ENCODE results near the gene ERBB4.

Gene ERBB4

GRCh38 chr2:211426240-211426639, 1112.4 kb downstream of the ERBB4 start:
- Histone ChIP-seq H3K4me3 (ENCODE audit: low read length in 2 of 2) (no peak overlapping the region), H3K27ac (ENCODE audit: low read depth in 2 of 2, low read length in 2 of 2) (no peak overlapping the region), H3K9me3 (ENCODE audit: control insufficient read depth in 2 of 2, low read length in 2 of 2) (no peaks in the 10 kb centered on the region)

DNA sequence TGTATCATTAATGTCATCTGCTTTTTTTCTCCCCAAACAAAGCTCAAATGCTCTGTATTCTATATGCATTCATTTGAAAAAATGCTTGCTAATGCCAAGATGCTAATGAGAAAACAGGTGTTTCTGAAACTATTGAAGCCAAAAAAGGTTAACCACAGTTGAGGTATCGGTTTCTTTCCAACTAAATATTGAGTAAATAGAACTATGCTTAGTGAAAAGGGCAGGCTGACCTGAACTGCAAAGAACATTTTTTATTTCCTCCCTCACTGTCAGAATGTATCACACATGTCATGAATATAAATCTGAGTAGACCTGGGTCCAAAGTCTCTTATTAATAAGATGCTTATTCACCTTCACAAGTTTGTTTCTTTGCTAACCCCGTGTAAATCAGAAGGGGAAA, 1115.6 kb downstream of the ERBB4 start:
- H3K4me3 ChIP-seq (ENCODE audit: low read length in 2 of 2) = no peak overlapping the region
- H3K4me1 ChIP-seq (ENCODE audit: control insufficient read depth in 2 of 2, insufficient read depth in 2 of 2, low read length in 2 of 2) = no peaks in the 10 kb centered on the region
- H3K9ac ChIP-seq (ENCODE audit: low read depth in 1 of 2, low read length in 2 of 2) = no peak overlapping the region
- H3K36me3 ChIP-seq (ENCODE audit: control insufficient read depth in 2 of 2, insufficient read depth in 2 of 2, low read length in 2 of 2) = no peaks in the 10 kb centered on the region
- no peaks in the 10 kb centered on the region for H3K9me3 ChIP-seq (ENCODE audit: control insufficient read depth in 2 of 2, low read length in 2 of 2)
- H3K27me3 ChIP-seq (ENCODE audit: control insufficient read depth in 2 of 2, insufficient read depth in 2 of 2, low read length in 2 of 2) = no peaks in the 10 kb centered on the region
- H3K27ac ChIP-seq (ENCODE audit: low read depth in 2 of 2, low read length in 2 of 2) = no peak overlapping the region

More at GRCh38 chr2:211426240-211426639, 1112.4 kb downstream of the ERBB4 start:
- no peak overlapping the region for H3K9ac ChIP-seq (ENCODE audit: low read depth in 1 of 2, low read length in 2 of 2)
- H3K36me3 ChIP-seq (ENCODE audit: control insufficient read depth in 2 of 2, insufficient read depth in 2 of 2, low read length in 2 of 2) = no peaks in the 10 kb centered on the region
- H3K4me1 ChIP-seq (ENCODE audit: control insufficient read depth in 2 of 2, insufficient read depth in 2 of 2, low read length in 2 of 2) = no peaks in the 10 kb centered on the region
- no peaks in the 10 kb centered on the region for H3K27me3 ChIP-seq (ENCODE audit: control insufficient read depth in 2 of 2, insufficient read depth in 2 of 2, low read length in 2 of 2)

DNA sequence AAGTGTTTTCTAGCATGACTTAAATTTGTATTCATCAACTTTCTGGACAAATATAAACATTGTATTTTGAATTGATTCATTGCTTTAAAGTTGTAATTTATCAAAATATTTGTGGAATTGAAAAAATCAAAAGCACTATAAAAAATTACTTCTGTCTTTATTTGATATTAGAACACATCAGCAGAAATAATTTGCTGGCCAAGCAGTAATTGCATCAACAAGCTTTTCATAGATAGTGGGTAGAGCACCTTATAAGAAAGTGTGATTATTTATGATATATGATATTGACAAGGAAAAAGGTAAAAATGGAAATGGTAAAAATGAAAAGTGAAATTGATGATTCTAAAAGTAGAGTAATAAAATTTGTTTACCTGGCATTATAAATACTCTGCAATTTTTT, 1121.1 kb downstream of the ERBB4 start:
- Histone ChIP-seq H3K4me3 (ENCODE audit: low read length in 2 of 2) (no peak overlapping the region), H3K9ac (ENCODE audit: low read depth in 1 of 2, low read length in 2 of 2) (no peak overlapping the region), H3K27ac (ENCODE audit: low read depth in 2 of 2, low read length in 2 of 2) (no peak overlapping the region), H3K36me3 (ENCODE audit: control insufficient read depth in 2 of 2, insufficient read depth in 2 of 2, low read length in 2 of 2) (no peaks in the 10 kb centered on the region), H3K9me3 (ENCODE audit: control insufficient read depth in 2 of 2, low read length in 2 of 2) (no peaks in the 10 kb centered on the region), H3K27me3 (ENCODE audit: control insufficient read depth in 2 of 2, insufficient read depth in 2 of 2, low read length in 2 of 2) (no peaks in the 10 kb centered on the region), H3K4me1 (ENCODE audit: control insufficient read depth in 2 of 2, insufficient read depth in 2 of 2, low read length in 2 of 2) (no peaks in the 10 kb centered on the region)

DNA sequence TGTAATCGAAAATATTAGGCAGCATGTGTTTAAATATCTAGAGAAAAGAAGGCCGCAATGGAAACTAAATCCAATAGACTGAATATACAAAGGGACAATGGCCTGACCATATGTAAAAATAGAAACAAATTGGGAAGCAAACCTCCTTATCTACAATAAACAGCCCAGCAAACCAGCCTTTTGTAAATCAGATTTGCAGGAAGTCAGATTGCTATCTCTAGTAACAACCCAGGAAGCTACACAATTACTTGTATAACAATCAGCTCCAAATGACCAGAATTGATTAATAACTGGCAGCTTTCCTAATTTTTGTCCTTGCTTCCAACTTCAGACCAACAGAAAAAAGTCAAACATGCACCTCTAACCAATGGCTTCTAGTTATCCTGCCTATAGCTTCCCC, 1122.2 kb downstream of the ERBB4 start:
- Histone ChIP-seq H3K27ac (ENCODE audit: low read depth in 2 of 2, low read length in 2 of 2) (no peak overlapping the region), H3K4me3 (ENCODE audit: low read length in 2 of 2) (no peak overlapping the region), H3K9ac (ENCODE audit: low read depth in 1 of 2, low read length in 2 of 2) (no peak overlapping the region), H3K27me3 (ENCODE audit: control insufficient read depth in 2 of 2, insufficient read depth in 2 of 2, low read length in 2 of 2) (no peaks in the 10 kb centered on the region), H3K4me1 (ENCODE audit: control insufficient read depth in 2 of 2, insufficient read depth in 2 of 2, low read length in 2 of 2) (no peaks in the 10 kb centered on the region), H3K36me3 (ENCODE audit: control insufficient read depth in 2 of 2, insufficient read depth in 2 of 2, low read length in 2 of 2) (no peaks in the 10 kb centered on the region), H3K9me3 (ENCODE audit: control insufficient read depth in 2 of 2, low read length in 2 of 2) (no peaks in the 10 kb centered on the region)

GRCh38 chr2:211413746-211414145, 1124.9 kb downstream of the ERBB4 start:
- no peaks in the 10 kb centered on the region for H3K4me1 ChIP-seq (ENCODE audit: control insufficient read depth in 2 of 2, insufficient read depth in 2 of 2, low read length in 2 of 2)
- H3K9me3 ChIP-seq (ENCODE audit: control insufficient read depth in 2 of 2, low read length in 2 of 2) = no peaks in the 10 kb centered on the region
- no peaks in the 10 kb centered on the region for H3K27me3 ChIP-seq (ENCODE audit: control insufficient read depth in 2 of 2, insufficient read depth in 2 of 2, low read length in 2 of 2)
- no peak overlapping the region for H3K4me3 ChIP-seq (ENCODE audit: low read length in 2 of 2)
- no peak overlapping the region for H3K27ac ChIP-seq (ENCODE audit: low read depth in 2 of 2, low read length in 2 of 2)
- H3K36me3 ChIP-seq (ENCODE audit: control insufficient read depth in 2 of 2, insufficient read depth in 2 of 2, low read length in 2 of 2) = no peaks in the 10 kb centered on the region
- no peak overlapping the region for H3K9ac ChIP-seq (ENCODE audit: low read depth in 1 of 2, low read length in 2 of 2)

GRCh38 chr2:211408483-211408891, 1130.1 kb downstream of the ERBB4 start:
- Histone ChIP-seq H3K27me3 (ENCODE audit: control insufficient read depth in 2 of 2, insufficient read depth in 2 of 2, low read length in 2 of 2) (no peaks in the 10 kb centered on the region), H3K9me3 (ENCODE audit: control insufficient read depth in 2 of 2, low read length in 2 of 2) (no peaks in the 10 kb centered on the region), H3K4me1 (ENCODE audit: control insufficient read depth in 2 of 2, insufficient read depth in 2 of 2, low read length in 2 of 2) (no peaks in the 10 kb centered on the region), H3K36me3 (ENCODE audit: control insufficient read depth in 2 of 2, insufficient read depth in 2 of 2, low read length in 2 of 2) (no peaks in the 10 kb centered on the region), H3K4me3 (ENCODE audit: low read length in 2 of 2) (no peak overlapping the region), H3K27ac (ENCODE audit: low read depth in 2 of 2, low read length in 2 of 2) (no peak overlapping the region), H3K9ac (ENCODE audit: low read depth in 1 of 2, low read length in 2 of 2) (no peak overlapping the region)

GRCh38 chr2:211407076-211407475, 1131.5 kb downstream of the ERBB4 start:
- Histone ChIP-seq H3K27me3 (ENCODE audit: control insufficient read depth in 2 of 2, insufficient read depth in 2 of 2, low read length in 2 of 2) (no peaks in the 10 kb centered on the region), H3K27ac (ENCODE audit: low read depth in 2 of 2, low read length in 2 of 2) (no peak overlapping the region), H3K9ac (ENCODE audit: low read depth in 1 of 2, low read length in 2 of 2) (no peak overlapping the region), H3K9me3 (ENCODE audit: control insufficient read depth in 2 of 2, low read length in 2 of 2) (no peaks in the 10 kb centered on the region), H3K36me3 (ENCODE audit: control insufficient read depth in 2 of 2, insufficient read depth in 2 of 2, low read length in 2 of 2) (no peaks in the 10 kb centered on the region), H3K4me3 (ENCODE audit: low read length in 2 of 2) (no peak overlapping the region), H3K4me1 (ENCODE audit: control insufficient read depth in 2 of 2, insufficient read depth in 2 of 2, low read length in 2 of 2) (no peaks in the 10 kb centered on the region)

DNA sequence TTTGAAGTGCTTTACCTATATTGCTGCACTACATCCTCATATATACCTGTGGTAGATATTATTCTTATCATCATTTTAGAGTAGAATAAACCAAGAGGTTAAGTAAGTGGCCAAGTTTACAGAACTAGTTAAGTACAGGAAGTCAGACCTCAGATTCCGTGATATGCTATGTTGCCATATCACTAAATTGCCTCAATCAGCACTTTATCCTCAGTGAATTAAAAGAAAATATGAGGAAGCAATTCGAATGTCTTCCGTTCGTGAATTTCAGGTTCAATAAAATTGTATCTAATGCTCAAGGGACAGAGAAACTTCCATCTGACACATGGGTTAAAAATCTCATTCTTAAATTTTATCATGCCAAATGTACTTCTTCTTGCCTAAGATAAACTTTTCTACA, 1133.6 kb downstream of the ERBB4 start:
- no peaks in the 10 kb centered on the region for H3K9me3 ChIP-seq (ENCODE audit: control insufficient read depth in 2 of 2, low read length in 2 of 2)
- no peak overlapping the region for H3K4me3 ChIP-seq (ENCODE audit: low read length in 2 of 2)
- no peaks in the 10 kb centered on the region for H3K27me3 ChIP-seq (ENCODE audit: control insufficient read depth in 2 of 2, insufficient read depth in 2 of 2, low read length in 2 of 2)
- no peak overlapping the region for H3K9ac ChIP-seq (ENCODE audit: low read depth in 1 of 2, low read length in 2 of 2)
- no peaks in the 10 kb centered on the region for H3K36me3 ChIP-seq (ENCODE audit: control insufficient read depth in 2 of 2, insufficient read depth in 2 of 2, low read length in 2 of 2)
- H3K4me1 ChIP-seq (ENCODE audit: control insufficient read depth in 2 of 2, insufficient read depth in 2 of 2, low read length in 2 of 2) = no peaks in the 10 kb centered on the region
- no peak overlapping the region for H3K27ac ChIP-seq (ENCODE audit: low read depth in 2 of 2, low read length in 2 of 2)

DNA sequence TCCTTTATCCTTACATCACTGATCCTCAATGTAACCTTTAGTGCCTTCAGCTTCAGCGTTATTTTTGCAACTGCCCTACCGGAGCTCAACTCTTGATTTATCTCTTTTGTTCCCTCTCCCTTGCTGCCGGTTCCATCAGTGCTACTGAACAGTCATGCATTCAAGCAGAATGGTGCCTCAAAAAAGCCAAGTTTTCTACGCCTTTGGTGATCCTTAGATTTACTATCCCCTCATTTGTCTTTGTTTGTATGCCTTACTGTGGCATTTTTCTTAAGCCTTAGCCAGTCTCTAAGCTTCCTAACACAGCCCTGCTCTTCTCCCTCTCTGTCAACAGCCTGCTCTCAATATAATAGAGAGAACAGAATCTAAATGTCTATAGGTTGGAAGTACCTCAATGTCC, 1134.5 kb downstream of the ERBB4 start:
- Histone ChIP-seq H3K9ac (ENCODE audit: low read depth in 1 of 2, low read length in 2 of 2) (no peak overlapping the region), H3K27me3 (ENCODE audit: control insufficient read depth in 2 of 2, insufficient read depth in 2 of 2, low read length in 2 of 2) (no peaks in the 10 kb centered on the region), H3K27ac (ENCODE audit: low read depth in 2 of 2, low read length in 2 of 2) (no peak overlapping the region), H3K4me1 (ENCODE audit: control insufficient read depth in 2 of 2, insufficient read depth in 2 of 2, low read length in 2 of 2) (no peaks in the 10 kb centered on the region), H3K4me3 (ENCODE audit: low read length in 2 of 2) (no peak overlapping the region), H3K36me3 (ENCODE audit: control insufficient read depth in 2 of 2, insufficient read depth in 2 of 2, low read length in 2 of 2) (no peaks in the 10 kb centered on the region), H3K9me3 (ENCODE audit: control insufficient read depth in 2 of 2, low read length in 2 of 2) (no peaks in the 10 kb centered on the region)

DNA sequence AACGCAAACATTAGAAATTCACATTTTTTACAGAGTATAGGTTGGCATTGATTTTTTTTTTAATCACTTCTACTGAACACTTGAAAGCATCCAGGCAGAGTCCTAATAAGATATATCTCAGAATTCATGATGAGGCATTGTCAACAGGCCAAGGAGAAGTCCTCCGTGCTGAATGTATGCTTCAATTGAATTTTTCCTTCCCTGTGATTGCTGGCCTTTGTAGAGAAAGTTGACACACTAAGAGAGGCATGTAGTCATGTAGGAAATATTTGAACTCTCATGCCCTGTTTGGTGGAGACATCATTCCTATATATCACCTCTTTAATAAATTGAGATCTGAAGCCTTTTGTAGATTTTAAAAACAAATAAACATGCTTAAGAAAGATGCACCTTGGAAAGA, 1137.3 kb downstream of the ERBB4 start:
- Histone ChIP-seq H3K36me3 (ENCODE audit: control insufficient read depth in 2 of 2, insufficient read depth in 2 of 2, low read length in 2 of 2) (no peaks in the 10 kb centered on the region), H3K4me1 (ENCODE audit: control insufficient read depth in 2 of 2, insufficient read depth in 2 of 2, low read length in 2 of 2) (no peaks in the 10 kb centered on the region), H3K9ac (ENCODE audit: low read depth in 1 of 2, low read length in 2 of 2) (no peak overlapping the region), H3K27me3 (ENCODE audit: control insufficient read depth in 2 of 2, insufficient read depth in 2 of 2, low read length in 2 of 2) (no peaks in the 10 kb centered on the region), H3K9me3 (ENCODE audit: control insufficient read depth in 2 of 2, low read length in 2 of 2) (no peaks in the 10 kb centered on the region), H3K4me3 (ENCODE audit: low read length in 2 of 2) (no peak overlapping the region), H3K27ac (ENCODE audit: low read depth in 2 of 2, low read length in 2 of 2) (no peak overlapping the region)

DNA sequence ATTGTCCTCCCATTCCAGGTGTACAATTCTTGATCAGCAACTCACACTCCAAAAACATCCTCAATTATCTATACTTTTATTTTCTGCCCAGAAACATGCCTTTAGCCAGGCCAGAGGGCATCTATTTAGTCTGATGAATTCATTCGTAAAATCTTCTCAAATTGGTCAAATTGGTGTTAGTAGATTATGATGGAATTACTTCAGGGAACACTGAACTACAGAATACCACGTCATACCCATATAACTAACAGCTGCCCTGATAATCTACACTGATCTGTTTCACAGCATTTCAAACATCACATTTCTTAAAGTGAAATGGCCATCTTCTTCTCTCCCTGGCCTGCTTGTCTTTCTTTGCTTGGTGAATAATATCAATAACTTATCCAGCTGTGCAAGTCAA, 1140.8 kb downstream of the ERBB4 start:
- H3K27ac ChIP-seq (ENCODE audit: low read depth in 2 of 2, low read length in 2 of 2) = no peak overlapping the region
- H3K4me3 ChIP-seq (ENCODE audit: low read length in 2 of 2) = no peak overlapping the region
- no peaks in the 10 kb centered on the region for H3K9me3 ChIP-seq (ENCODE audit: control insufficient read depth in 2 of 2, low read length in 2 of 2)
- no peaks in the 10 kb centered on the region for H3K4me1 ChIP-seq (ENCODE audit: control insufficient read depth in 2 of 2, insufficient read depth in 2 of 2, low read length in 2 of 2)
- no peak overlapping the region for H3K9ac ChIP-seq (ENCODE audit: low read depth in 1 of 2, low read length in 2 of 2)
- H3K27me3 ChIP-seq (ENCODE audit: control insufficient read depth in 2 of 2, insufficient read depth in 2 of 2, low read length in 2 of 2) = no peaks in the 10 kb centered on the region
- no peaks in the 10 kb centered on the region for H3K36me3 ChIP-seq (ENCODE audit: control insufficient read depth in 2 of 2, insufficient read depth in 2 of 2, low read length in 2 of 2)

Measured in mucosa of rectum (tissue), 2 donors.